NB4 (cell line): ENCODE results near the gene GALNT9.

Experiments
- CTCF ChIP-seq: IDR thresholded peaks from one replicate; pipeline ENCODE4 v1.5.1; 2012; ENCODE audit warnings: low read depth, low read length
- MYC ChIP-seq: IDR thresholded peaks from 2 replicates; pipeline ENCODE4 v1.6.1; 2011; ENCODE audit warnings: low read depth, low read length
- POLR2A ChIP-seq: IDR thresholded peaks from 2 replicates; pipeline ENCODE4 v1.6.1; 2011; ENCODE audit warnings: mild to moderate bottlenecking; ENCODE audit not compliant: insufficient read length; ENCODE audit errors: extremely low read depth
- TF ChIP-seq, protein P1 (sequence below): IDR thresholded peaks from 2 replicates; pipeline ENCODE4 v1.6.1; 2011; ENCODE audit warnings: low read depth, low read length

GRCh38 chr12:132180648-132181546, 148.5 kb downstream of the GALNT9 start:
- no peak for TF ChIP-seq CTCF
- TF ChIP-seq POLR2A, result no peak
- TF ChIP-seq, protein P1, sequence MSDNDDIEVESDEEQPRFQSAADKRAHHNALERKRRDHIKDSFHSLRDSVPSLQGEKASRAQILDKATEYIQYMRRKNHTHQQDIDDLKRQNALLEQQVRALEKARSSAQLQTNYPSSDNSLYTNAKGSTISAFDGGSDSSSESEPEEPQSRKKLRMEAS, result no peak
- TF ChIP-seq MYC, result no peak
